EL (cell line): ENCODE data around the gene HSPB3.
"Not testable (repeated sequence)": the region's sequence is repeated elsewhere in the genome, so short reads cannot be mapped to it uniquely, and the experiment has no call there.

Experiments
- DNase-seq: peaks from one replicate; pipeline ENCODE4 v3.0.0-alpha.2; 2016

HSPB3 gene

GRCh38 chr5:54455413-54456157 is at the start of gene HSPB3:
Gene HSPB3 (plus strand): TSS chr5:54455699. CDS start chr5:54455790, 91 bp downstream.
- DNase-seq: peak; percentile 83

DNA sequence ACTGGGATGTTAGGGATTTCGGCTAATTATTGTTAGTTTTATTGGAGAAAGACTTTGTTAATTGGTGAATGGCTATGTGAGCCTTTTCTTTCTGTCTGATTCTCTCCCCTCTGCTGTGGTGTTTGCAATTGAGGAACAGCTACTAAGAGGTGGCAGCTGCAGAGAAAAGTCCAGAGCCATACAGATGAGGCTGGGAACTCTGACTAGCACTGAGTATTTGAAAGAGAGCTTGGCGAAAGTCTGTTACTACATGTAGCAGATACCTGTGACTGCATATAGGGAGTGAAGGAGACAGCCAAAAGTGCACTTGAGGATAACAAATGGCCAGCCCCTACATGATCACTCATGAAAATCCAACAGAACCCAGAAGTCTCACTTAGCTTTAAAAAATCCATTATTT is 44.3 kb upstream of the HSPB3 start:
- no peak for DNase-seq

DNA sequence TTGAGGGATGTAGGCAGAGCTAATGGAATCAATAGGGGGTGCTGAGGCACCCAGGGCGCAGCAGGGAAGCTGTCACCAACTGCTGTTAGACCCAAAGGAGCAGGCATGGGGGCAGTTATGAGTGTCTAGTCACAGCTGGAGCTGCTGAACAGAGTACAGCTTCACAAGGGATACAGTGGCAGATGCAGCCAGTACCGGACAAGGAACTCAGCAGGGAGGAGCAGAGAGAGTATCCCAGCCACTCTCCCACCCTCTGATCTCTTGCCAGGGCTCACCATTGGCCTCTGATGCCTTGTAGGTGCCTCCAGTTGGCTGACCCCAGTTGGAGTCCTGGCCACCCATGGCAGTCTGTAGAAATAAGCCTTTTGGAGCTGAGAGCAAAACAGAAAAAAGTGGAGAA is 42.6 kb upstream of the HSPB3 start:
- DNase-seq: no peak

- DNase-seq: no peak
These were observed 40.4 kb upstream of the HSPB3 start for GRCh38 chr5:54415147-54415546.

GRCh38 chr5:54415896-54416601 is 39.5 kb upstream of the HSPB3 start:
- peak; percentile 52 for DNase-seq

DNA sequence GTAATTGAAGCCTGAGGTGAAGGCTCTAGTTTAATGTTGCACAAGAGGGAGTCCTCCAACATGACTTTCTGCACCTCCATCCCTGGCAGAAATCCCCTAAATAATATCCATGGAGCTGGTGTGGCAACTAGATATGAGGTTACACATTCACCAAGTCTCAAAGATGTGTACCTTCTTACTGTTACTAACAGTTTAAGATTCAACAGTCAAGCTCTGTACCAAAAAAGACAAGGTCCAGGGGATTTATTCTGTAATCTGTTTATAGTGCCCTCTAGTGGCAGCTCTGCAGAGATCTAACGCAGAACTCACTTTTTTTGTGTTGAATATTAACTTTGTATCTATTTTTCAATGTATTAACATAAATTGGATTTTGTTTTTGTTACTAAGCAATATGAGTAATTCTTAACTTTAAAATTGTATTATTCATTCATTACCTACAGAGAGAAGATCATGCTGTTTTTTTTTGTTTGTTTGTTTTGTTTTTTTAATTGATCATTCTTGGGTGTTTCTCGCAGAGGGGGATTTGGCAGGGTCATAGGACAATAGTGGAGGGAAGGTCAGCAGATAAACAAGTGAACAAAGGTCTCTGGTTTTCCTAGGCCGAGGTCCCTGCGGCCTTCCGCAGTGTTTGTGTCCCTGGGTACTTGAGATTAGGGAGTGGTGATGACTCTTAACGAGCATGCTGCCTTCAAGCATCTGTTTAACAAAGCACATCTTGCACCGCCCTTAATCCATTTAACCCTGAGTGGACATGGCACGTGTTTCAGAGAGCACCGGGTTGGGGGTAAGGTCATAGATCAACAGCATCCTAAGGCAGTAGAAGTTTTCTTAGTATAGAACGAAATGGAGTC is 35.7 kb upstream of the HSPB3 start:
- DNase-seq: peak; percentile 60

DNA sequence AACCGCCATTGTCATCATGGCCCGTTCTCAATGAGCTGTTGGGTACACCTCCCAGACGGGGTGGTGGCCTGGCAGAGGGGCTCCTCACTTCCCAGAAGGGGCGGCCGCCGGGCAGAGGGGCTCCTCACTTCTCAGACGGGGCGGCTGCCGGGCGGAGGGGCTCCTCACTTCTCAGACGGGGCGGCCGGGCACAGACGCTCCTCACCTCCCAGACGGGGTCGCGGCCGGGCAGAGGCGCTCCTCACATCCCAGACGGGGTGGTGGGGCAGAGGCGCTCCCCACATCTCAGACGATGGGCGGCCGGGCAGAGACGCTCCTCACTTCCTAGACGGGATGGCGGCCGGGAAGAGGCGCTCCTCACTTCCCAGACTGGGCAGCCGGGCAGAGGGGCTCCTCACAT is 35.0 kb upstream of the HSPB3 start:
- DNase-seq: not testable (repeated sequence)

- DNase-seq: no peak
These were observed 33.5 kb upstream of the HSPB3 start for GRCh38 chr5:54421976-54422375.

GRCh38 chr5:54425258-54425657 is 30.2 kb upstream of the HSPB3 start:
- no peak for DNase-seq

DNA sequence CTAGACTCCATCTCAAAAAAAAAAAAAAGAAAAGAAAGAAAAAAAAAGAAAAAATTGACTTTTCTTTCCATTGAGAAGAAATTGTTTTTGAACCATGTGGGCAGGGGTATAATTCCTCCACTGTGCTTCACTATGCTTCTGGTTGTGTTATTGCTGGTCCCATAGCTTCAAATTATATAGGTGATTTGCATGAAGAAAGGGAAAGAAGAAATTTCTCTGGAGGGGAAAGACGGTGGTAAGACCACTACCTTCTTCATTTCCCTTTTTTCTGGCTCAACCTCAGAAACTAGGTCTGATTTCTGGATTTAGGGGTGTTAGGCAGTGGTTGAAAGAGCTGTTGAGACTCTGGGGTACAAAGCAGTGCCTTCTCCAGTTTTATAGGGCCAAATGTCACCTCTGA is 29.3 kb upstream of the HSPB3 start:
- no peak for DNase-seq

GRCh38 chr5:54434650-54435049 is 20.8 kb upstream of the HSPB3 start:
- not testable (repeated sequence) for DNase-seq

GRCh38 chr5:54438620-54439389 is 16.7 kb upstream of the HSPB3 start:
- DNase-seq: no peak

DNA sequence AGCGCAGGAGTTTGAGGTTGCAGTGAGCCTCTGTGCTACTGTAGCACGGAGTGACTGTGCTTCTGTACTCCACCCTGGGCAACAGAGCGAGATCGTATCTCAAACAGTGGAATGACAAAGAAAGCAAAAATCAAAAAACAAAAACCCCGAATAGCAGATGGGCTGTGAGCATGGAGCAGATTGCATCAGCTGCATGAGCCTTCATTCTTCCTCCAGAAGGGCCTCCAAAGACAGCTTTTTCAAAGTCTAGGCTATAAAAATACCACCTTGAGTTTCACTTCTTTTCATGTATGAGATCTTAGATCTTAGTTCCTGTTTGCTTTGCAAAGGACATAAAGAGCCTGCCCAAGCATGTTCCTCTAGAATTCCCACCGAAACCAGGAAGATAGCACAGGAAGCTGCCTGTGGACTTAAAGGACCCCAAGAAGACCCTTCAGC is 15.0 kb upstream of the HSPB3 start:
- no peak for DNase-seq

GRCh38 chr5:54442271-54442670 is 13.2 kb upstream of the HSPB3 start:
- no peak for DNase-seq

DNA sequence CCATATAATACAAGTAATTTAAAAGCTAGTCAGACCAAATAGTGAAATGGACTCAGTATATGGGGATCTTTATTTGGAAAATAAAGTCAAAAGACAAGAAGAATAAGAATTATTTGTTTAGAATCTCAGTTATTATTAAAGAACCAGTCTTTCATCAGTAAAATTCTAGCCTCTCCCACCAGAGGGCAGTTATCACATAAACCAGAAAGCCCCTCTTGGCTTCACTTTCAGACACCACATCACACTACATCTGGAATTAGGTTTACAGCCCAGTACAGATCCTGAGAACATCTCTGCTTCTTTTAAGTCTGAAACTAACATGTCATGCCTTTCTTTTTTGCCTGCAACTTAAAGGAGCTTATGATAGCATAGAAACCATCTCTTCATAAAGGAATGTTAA is 12.2 kb upstream of the HSPB3 start:
- peak; percentile 55 for DNase-seq

DNA sequence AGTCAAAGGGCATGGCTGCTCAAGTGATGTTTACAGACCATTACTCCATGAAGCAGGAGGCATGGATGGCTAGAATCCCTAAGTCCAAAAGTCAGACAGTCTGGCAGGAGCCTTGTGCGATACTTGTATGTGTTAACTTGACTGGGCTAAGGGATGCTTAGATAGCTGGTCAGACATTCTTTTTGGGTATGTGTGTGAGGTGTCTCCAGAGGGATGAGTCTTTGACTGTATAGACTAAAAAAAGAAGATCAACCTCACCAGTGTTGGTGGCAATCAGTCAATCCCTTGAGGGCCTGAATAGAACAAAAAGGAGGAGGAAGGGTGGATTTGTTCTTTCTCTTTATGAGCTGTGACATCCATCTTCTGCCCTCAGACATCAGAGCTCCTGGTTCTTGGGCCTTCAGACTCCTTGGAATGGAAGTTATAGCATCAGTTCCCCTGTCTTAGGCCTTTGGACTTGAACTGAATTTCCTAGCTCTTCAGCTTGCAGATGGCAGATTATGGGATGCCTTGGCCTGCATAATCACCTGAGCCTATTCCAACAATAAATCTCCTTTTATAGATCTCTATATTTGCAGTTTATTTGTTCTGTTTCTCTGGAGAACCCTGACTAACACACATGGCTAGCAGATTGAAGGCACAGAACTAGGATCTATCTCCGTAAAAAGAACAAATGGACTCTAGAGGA is 9.7 kb upstream of the HSPB3 start:
- DNase-seq: no peak

GRCh38 chr5:54446379-54446732 is 9.1 kb upstream of the HSPB3 start:
- no peak for DNase-seq

- no peak for DNase-seq
These were observed 5.6 kb upstream of the HSPB3 start for GRCh38 chr5:54449923-54450322.

GRCh38 chr5:54450542-54450941 is 5.0 kb upstream of the HSPB3 start:
- no peak for DNase-seq

GRCh38 chr5:54453046-54453445 is 2.5 kb upstream of the HSPB3 start:
- no peak for DNase-seq

DNA sequence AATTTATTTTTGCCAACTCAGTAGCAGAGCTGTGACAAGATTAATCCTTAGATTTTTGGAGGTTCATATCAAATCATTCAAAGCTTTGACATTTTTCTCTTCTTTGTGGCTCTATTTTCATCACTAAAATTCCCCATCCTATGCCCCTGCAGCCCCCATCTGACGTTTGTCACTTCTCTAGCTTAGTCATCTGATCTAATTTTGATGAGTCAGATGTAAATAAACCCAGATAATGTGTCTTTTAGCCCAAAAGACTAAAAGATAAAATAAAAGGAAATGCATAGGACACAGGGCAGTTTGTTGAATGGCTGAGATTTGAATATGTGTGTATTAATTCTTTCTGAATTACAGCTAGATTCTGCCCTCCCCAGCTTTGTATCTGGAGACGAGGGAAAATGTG is 897 bp upstream of the HSPB3 start:
- DNase-seq: no peak
